Gastroesophageal sphincter (tissue), 3 donors: ENCODE data around the gene EFEMP1.

ENCODE experiments used
- POLR2AphosphoS5 ChIP-seq: sonication (generic); formaldehyde crosslinking; IDR thresholded peaks from one replicate; pipeline ENCODE4 v1.6.1; 2017; ENCODE audit warnings: antibody characterized with exemption
- TF ChIP-seq, protein P1 (sequence below), 4 experiments: fragments of 200-600 bp in 2 of 4; fragments of 450-650 bp in 2 of 4; sonication (generic) in 1 of 4; IDR thresholded peaks; one replicate each; pipeline ENCODE4 v1.5.1; 2017 to 2019; ENCODE audit warnings: antibody characterized with exemption in 4 of 4, mild to moderate bottlenecking in 2 of 4, moderate library complexity in 2 of 4

GRCh38 chr2:55882954-55883353 is 40.6 kb downstream of the EFEMP1 start:
- TF ChIP-seq, protein P1, sequence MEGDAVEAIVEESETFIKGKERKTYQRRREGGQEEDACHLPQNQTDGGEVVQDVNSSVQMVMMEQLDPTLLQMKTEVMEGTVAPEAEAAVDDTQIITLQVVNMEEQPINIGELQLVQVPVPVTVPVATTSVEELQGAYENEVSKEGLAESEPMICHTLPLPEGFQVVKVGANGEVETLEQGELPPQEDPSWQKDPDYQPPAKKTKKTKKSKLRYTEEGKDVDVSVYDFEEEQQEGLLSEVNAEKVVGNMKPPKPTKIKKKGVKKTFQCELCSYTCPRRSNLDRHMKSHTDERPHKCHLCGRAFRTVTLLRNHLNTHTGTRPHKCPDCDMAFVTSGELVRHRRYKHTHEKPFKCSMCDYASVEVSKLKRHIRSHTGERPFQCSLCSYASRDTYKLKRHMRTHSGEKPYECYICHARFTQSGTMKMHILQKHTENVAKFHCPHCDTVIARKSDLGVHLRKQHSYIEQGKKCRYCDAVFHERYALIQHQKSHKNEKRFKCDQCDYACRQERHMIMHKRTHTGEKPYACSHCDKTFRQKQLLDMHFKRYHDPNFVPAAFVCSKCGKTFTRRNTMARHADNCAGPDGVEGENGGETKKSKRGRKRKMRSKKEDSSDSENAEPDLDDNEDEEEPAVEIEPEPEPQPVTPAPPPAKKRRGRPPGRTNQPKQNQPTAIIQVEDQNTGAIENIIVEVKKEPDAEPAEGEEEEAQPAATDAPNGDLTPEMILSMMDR (IDR thresholded peaks at IDR 0.05), result no peak
- TF ChIP-seq POLR2AphosphoS5, result no peak
